IMR-90 (cell line): ENCODE results near the gene ANGPTL1.

Experiments
- BHLHE40 ChIP-seq: fragments of 150-350 bp; IDR thresholded peaks from 2 replicates; pipeline ENCODE4 v1.6.1; 2016; ENCODE audit warnings: mild to moderate bottlenecking, low read depth, low read length
- CTCF ChIP-seq: conservative IDR thresholded peaks from 2 replicates; pipeline ENCODE4 v1.5.1; 2012; ENCODE audit warnings: mild to moderate bottlenecking, low read depth, low read length, improper control_type of control experiment
- ELK1 ChIP-seq: fragments of 150-350 bp; IDR thresholded peaks from 2 replicates; pipeline ENCODE4 v1.6.1; 2016; ENCODE audit warnings: low read depth, mild to moderate bottlenecking, low read length, moderate library complexity, borderline replicate concordance
- MAFK ChIP-seq: IDR thresholded peaks from 2 replicates; pipeline ENCODE4 v1.6.1; 2012; ENCODE audit warnings: low read depth, low read length, improper control_type of control experiment
- MXI1 ChIP-seq: IDR thresholded peaks from 2 replicates; pipeline ENCODE4 v1.6.1; 2012; ENCODE audit warnings: low read depth, mild to moderate bottlenecking, low read length, moderate library complexity, borderline replicate concordance
- POLR2A ChIP-seq: IDR thresholded peaks from 2 replicates; pipeline ENCODE4 v1.6.1; 2012; ENCODE audit warnings: mild to moderate bottlenecking, low read depth, low read length
- RAD21 ChIP-seq: IDR thresholded peaks from 2 replicates; pipeline ENCODE4 v1.6.1; 2012; ENCODE audit warnings: low read length, improper control_type of control experiment
- RCOR1 ChIP-seq: IDR thresholded peaks from 2 replicates; pipeline ENCODE4 v1.6.1; 2012; ENCODE audit warnings: mild to moderate bottlenecking, low read length, improper control_type of control experiment; ENCODE audit not compliant: insufficient replicate concordance

GRCh38 chr1:178868706-178869105 lies 2.2 kb downstream of the ANGPTL1 start:
- no peak for TF ChIP-seq POLR2A
- TF ChIP-seq RAD21: no peak
- TF ChIP-seq RCOR1: no peak
- TF ChIP-seq CTCF: no peak
- no peak for TF ChIP-seq MXI1
- TF ChIP-seq MAFK: no peak
- TF ChIP-seq ELK1: no peak
- TF ChIP-seq BHLHE40: no peak
